Measurements from ENCODE around the gene SART3.

GRCh38 chr12:108505129-108505528 lies 55.8 kb downstream of the SART3 start:
- no peak for TF ChIP-seq POLR2A (IDR thresholded peaks at IDR 0.05)
- TF ChIP-seq CTCF (IDR thresholded peaks at IDR 0.05) = no peak

All from heart left ventricle (tissue), 13 donors.